IMR-90 (cell line): ENCODE results near the gene VWCE. TPM values are rescaled to one million over a fixed set of nuclear protein-coding genes. Genes with fewer than 3 reads are reported as not detected.

Source experiments
- ATAC-seq: fragments of 200-7000 bp; cut with Tn5 transposase; 2 replicates; pipeline ENCODE4 v1.9.1; 2020; ENCODE audit warnings: low read depth, mild to moderate bottlenecking, moderate library complexity
- BruUV-seq: library from RNA; stranded (reverse); fragments of 400-500 nt; replicated peaks from 2 replicates; lab custom pipeline; 2021; lab: Mats Ljungman, UMichigan
- CTCF ChIA-PET: fragments of 300-600 bp; formaldehyde crosslinking; extraction: SDS; loops from one replicate; lab custom pipeline; 2021; ENCODE audit warnings: antibody characterized with exemption; lab: Yijun Ruan, JAX
- POLR2A ChIA-PET: fragments of 300-600 bp; sonication (Branson Sonifier 250); formaldehyde crosslinking; loops from one replicate; lab custom pipeline; 2022; ENCODE audit warnings: antibody characterized with exemption; ENCODE audit not compliant: unreplicated experiment; lab: Charles Lee
- DNase-seq: peaks from one replicate; pipeline ENCODE4 v3.0.0; 2013
- H2AFZ ChIP-seq: replicated peaks from 2 replicates; pipeline ENCODE3; 2013; ENCODE audit warnings: low read length, mild to moderate bottlenecking; ENCODE audit not compliant: poor library complexity
- H2AK5ac ChIP-seq: 2 replicates; pipeline ENCODE4 v1.6.1; 2013; ENCODE audit warnings: low read depth, low read length, inconsistent platforms
- H2AK9ac ChIP-seq: replicated peaks from 2 replicates; pipeline ENCODE3; 2013; ENCODE audit warnings: mild to moderate bottlenecking, low read depth, low read length, moderate library complexity; ENCODE audit not compliant: poor library complexity
- H2BK120ac ChIP-seq: 2 replicates; pipeline ENCODE4 v1.6.1; 2013; ENCODE audit warnings: low read depth, low read length, inconsistent platforms
- H2BK15ac ChIP-seq: 3 replicates; pipeline ENCODE4 v1.6.1; 2013; ENCODE audit warnings: low read depth, low read length, inconsistent platforms
- H2BK20ac ChIP-seq: 2 replicates; pipeline ENCODE4 v1.6.1; 2013; ENCODE audit warnings: low read depth, mild to moderate bottlenecking, inconsistent platforms, low read length, moderate library complexity
- H2BK5ac ChIP-seq: 2 replicates; pipeline ENCODE4 v1.6.1; 2013; ENCODE audit warnings: mild to moderate bottlenecking, low read depth, low read length, inconsistent platforms; ENCODE audit not compliant: poor library complexity, severe bottlenecking
- H3K14ac ChIP-seq: replicated peaks from 2 replicates; pipeline ENCODE4 v1.6.1; 2013; ENCODE audit warnings: low read depth, low read length, inconsistent platforms
- H3K18ac ChIP-seq: 2 replicates; pipeline ENCODE4 v1.6.1; 2013; ENCODE audit warnings: low read depth, low read length, control low read depth
- H3K23ac ChIP-seq: 2 replicates; pipeline ENCODE4 v1.6.1; 2013; ENCODE audit warnings: low read depth, low read length, inconsistent platforms
- H3K27ac ChIP-seq: 2 replicates; pipeline ENCODE4 v1.5.1; 2013; ENCODE audit warnings: mild to moderate bottlenecking, control low read depth, low read length; ENCODE audit not compliant: insufficient read depth
- H3K27me3 ChIP-seq: 2 replicates; pipeline ENCODE4 v1.6.1; 2013; ENCODE audit warnings: low read length; ENCODE audit not compliant: control insufficient read depth, insufficient read depth
- H3K36me3 ChIP-seq: 2 replicates; pipeline ENCODE4 v1.6.1; 2013; ENCODE audit warnings: low read length, mixed read lengths; ENCODE audit not compliant: control insufficient read depth, insufficient read depth
- H3K4ac ChIP-seq: 2 replicates; pipeline ENCODE4 v1.6.1; 2013; ENCODE audit warnings: low read depth, low read length, inconsistent platforms
- H3K4me1 ChIP-seq: 2 replicates; pipeline ENCODE4 v1.6.1; 2013; ENCODE audit warnings: low read length, mixed read lengths; ENCODE audit not compliant: control insufficient read depth, insufficient read depth
- H3K4me2 ChIP-seq: 2 replicates; pipeline ENCODE4 v1.6.1; 2013; ENCODE audit warnings: low read depth, mild to moderate bottlenecking, control low read depth, low read length, moderate library complexity
- H3K4me3 ChIP-seq: 2 replicates; pipeline ENCODE4 v1.5.1; 2013; ENCODE audit warnings: low read depth, mild to moderate bottlenecking, control low read depth, low read length, moderate library complexity; ENCODE audit not compliant: insufficient read depth
- H3K56ac ChIP-seq: 2 replicates; pipeline ENCODE4 v1.6.1; 2013; ENCODE audit warnings: low read length, inconsistent platforms; ENCODE audit not compliant: insufficient read depth; ENCODE audit errors: extremely low read depth
- H3K79me1 ChIP-seq, 2 experiments: 2 replicates each; pipeline ENCODE4 v1.6.1; 2013; ENCODE audit warnings: low read length in 2 of 2, inconsistent platforms in 1 of 2, low read depth in 1 of 2
- H3K9ac ChIP-seq: 2 replicates; pipeline ENCODE4 v1.6.1; 2013; ENCODE audit warnings: low read depth, low read length, control low read depth
- H3K9me1 ChIP-seq: 2 replicates; pipeline ENCODE4 v1.6.1; 2013; ENCODE audit warnings: low read length, inconsistent platforms; ENCODE audit not compliant: insufficient read depth
- H3K9me3 ChIP-seq: 2 replicates; pipeline ENCODE4 v1.6.1; 2013; ENCODE audit warnings: low read length; ENCODE audit not compliant: control insufficient read depth, insufficient read depth
- H4K20me1 ChIP-seq: 2 replicates; pipeline ENCODE4 v1.6.1; 2013; ENCODE audit warnings: low read length, inconsistent platforms; ENCODE audit not compliant: insufficient read depth
- H4K5ac ChIP-seq: 2 replicates; pipeline ENCODE4 v1.6.1; 2013; ENCODE audit warnings: mild to moderate bottlenecking, low read depth, low read length, control low read depth
- H4K8ac ChIP-seq, 2 experiments: 2 replicates each; pipeline ENCODE4 v1.6.1; 2013; ENCODE audit warnings: low read depth in 2 of 2, low read length in 2 of 2, control low read depth in 1 of 2, inconsistent platforms in 1 of 2
- H4K91ac ChIP-seq: 2 replicates; pipeline ENCODE4 v1.6.1; 2013; ENCODE audit warnings: low read depth, low read length, inconsistent platforms; ENCODE audit not compliant: insufficient read depth
- BHLHE40 ChIP-seq: fragments of 150-350 bp; IDR thresholded peaks from 2 replicates; pipeline ENCODE4 v1.6.1; 2016; ENCODE audit warnings: mild to moderate bottlenecking, low read depth, low read length
- CEBPB ChIP-seq: IDR thresholded peaks from 2 replicates; pipeline ENCODE4 v1.6.1; 2012; ENCODE audit warnings: low read depth, low read length, improper control_type of control experiment
- CHD1 ChIP-seq: IDR thresholded peaks from 2 replicates; pipeline ENCODE4 v1.6.1; 2012; ENCODE audit warnings: low read depth, low read length, improper control_type of control experiment
- CTCF ChIP-seq: conservative IDR thresholded peaks from 2 replicates; pipeline ENCODE4 v1.5.1; 2012; ENCODE audit warnings: mild to moderate bottlenecking, low read depth, low read length, improper control_type of control experiment
- ELK1 ChIP-seq: fragments of 150-350 bp; IDR thresholded peaks from 2 replicates; pipeline ENCODE4 v1.6.1; 2016; ENCODE audit warnings: low read depth, mild to moderate bottlenecking, low read length, moderate library complexity, borderline replicate concordance
- FOS ChIP-seq: fragments of 150-350 bp; IDR thresholded peaks from 2 replicates; pipeline ENCODE4 v1.6.1; 2016; ENCODE audit warnings: low read depth, low read length
- MAFK ChIP-seq: IDR thresholded peaks from 2 replicates; pipeline ENCODE4 v1.6.1; 2012; ENCODE audit warnings: low read depth, low read length, improper control_type of control experiment
- MAZ ChIP-seq: IDR thresholded peaks from 2 replicates; pipeline ENCODE4 v1.6.1; 2012; ENCODE audit warnings: low read depth, mild to moderate bottlenecking, low read length, improper control_type of control experiment, moderate library complexity, borderline replicate concordance
- MXI1 ChIP-seq: IDR thresholded peaks from 2 replicates; pipeline ENCODE4 v1.6.1; 2012; ENCODE audit warnings: low read depth, mild to moderate bottlenecking, low read length, moderate library complexity, borderline replicate concordance
- NFE2L2 ChIP-seq: fragments of 150-350 bp; IDR thresholded peaks from 2 replicates; pipeline ENCODE4 v1.6.1; 2016; ENCODE audit warnings: low read depth, mild to moderate bottlenecking, low read length
- POLR2A ChIP-seq: IDR thresholded peaks from 2 replicates; pipeline ENCODE4 v1.6.1; 2012; ENCODE audit warnings: mild to moderate bottlenecking, low read depth, low read length
- RAD21 ChIP-seq: IDR thresholded peaks from 2 replicates; pipeline ENCODE4 v1.6.1; 2012; ENCODE audit warnings: low read length, improper control_type of control experiment
- RCOR1 ChIP-seq: IDR thresholded peaks from 2 replicates; pipeline ENCODE4 v1.6.1; 2012; ENCODE audit warnings: mild to moderate bottlenecking, low read length, improper control_type of control experiment; ENCODE audit not compliant: insufficient replicate concordance
- RFX5 ChIP-seq: IDR thresholded peaks from 2 replicates; pipeline ENCODE4 v1.8.0; 2012; ENCODE audit warnings: low read depth, mild to moderate bottlenecking, low read length, moderate library complexity
- SMC3 ChIP-seq: fragments of 150-350 bp; IDR thresholded peaks from 2 replicates; pipeline ENCODE4 v1.6.1; 2016; ENCODE audit warnings: low read depth, mild to moderate bottlenecking, antibody characterized with exemption, low read length, moderate library complexity
- WGBS, 2 experiments: methylation state at CpG; one replicate each; pipeline versions ENCODE4 v1.1.5 to v1.1.7; 2013; ENCODE audit warnings: missing lambda C conversion rate in 2 of 2; ENCODE audit not compliant: insufficient read length in 1 of 2; ENCODE audit errors: extremely low coverage in 2 of 2; 5-methylcytosine and 5-hydroxymethylcytosine counted together
- dilution Hi-C: fragments of 300-500 bp; cut with HindIII; formaldehyde crosslinking; loops from one replicate; pipeline ENCODE4 v1.14.3; 2018; ENCODE audit warnings: low sequenced_read_pairs; ENCODE audit not compliant: unreplicated experiment
- in situ Hi-C: fragments of 300-500 bp; cut with MboI; formaldehyde crosslinking; loops from 3 replicates; pipeline ENCODE4 v1.14.3; 2019; ENCODE audit warnings: low sequenced_read_pairs, inconsistent platforms, mixed read lengths
- intact Hi-C: fragments of 100-400 bp; cut with micrococcal nuclease; formaldehyde crosslinking; loops from 2 replicates; pipeline ENCODE4 v1.10.0; 2022
- polyA plus RNA-seq, 3 experiments: library from polyadenylated mRNA; depleted of rRNA; stranded (reverse); fragments of >200 nt; gene quantifications; 2 replicates each; pipeline ENCODE4 v1.2.3, GENCODE V29; 2012; ENCODE audit warnings: low replicate concordance in 1 of 3
- total RNA-seq: library from RNA; depleted of rRNA; stranded (reverse); fragments of >200 nt; gene quantifications from 2 replicates; pipeline ENCODE4 v1.2.3, GENCODE V29; 2012
- TF ChIP-seq, protein P1 (sequence below): fragments of 150-350 bp; IDR thresholded peaks from 2 replicates; pipeline ENCODE4 v1.6.1; 2017; ENCODE audit warnings: mild to moderate bottlenecking, antibody characterized with exemption, low read length, low read depth

Gene VWCE
- total and polyA plus RNA-seq, 2 of the 4 experiments (the other 2 are of a cell fraction) = under 0.01 to 1.1 TPM

DNA sequence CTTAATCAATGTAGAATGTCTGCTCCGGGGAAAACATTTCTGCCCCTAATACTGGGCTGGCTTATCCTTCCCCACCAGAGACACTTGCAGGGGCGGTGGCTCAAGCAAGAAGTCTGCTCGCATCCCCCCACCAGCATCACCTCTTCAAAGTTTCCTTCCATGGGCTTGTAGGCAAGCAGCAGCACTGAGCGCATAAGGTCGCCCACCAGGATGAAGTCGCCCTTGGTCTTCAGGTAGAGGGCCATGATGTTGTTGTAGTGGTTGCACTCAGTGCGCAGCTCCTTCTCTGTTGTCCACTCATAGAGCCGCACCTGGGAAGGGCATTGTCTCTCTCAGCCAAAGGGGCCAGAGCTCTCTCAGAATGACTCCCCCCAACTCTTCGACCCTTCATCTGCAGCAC is 8.6 kb upstream of the VWCE start:
- peaks cover 12% of the 10 kb centered on the region; the same call in 1 of the 2 replicates for H3K9me1 ChIP-seq
- no CpG with 5 or more reads among the region's 9 CpGs for WGBS, 2 experiments
- TF ChIP-seq CEBPB (no peak), RFX5 (no peak), CTCF (no peak), MAZ (no peak), MXI1 (no peak), ELK1 (no peak), CHD1 (no peak), RAD21 (no peak), NFE2L2 (no peak), BHLHE40 (no peak), MAFK (no peak), FOS (no peak), SMC3 (no peak), POLR2A (no peak), RCOR1 (no peak)
- TF ChIP-seq, protein P1, sequence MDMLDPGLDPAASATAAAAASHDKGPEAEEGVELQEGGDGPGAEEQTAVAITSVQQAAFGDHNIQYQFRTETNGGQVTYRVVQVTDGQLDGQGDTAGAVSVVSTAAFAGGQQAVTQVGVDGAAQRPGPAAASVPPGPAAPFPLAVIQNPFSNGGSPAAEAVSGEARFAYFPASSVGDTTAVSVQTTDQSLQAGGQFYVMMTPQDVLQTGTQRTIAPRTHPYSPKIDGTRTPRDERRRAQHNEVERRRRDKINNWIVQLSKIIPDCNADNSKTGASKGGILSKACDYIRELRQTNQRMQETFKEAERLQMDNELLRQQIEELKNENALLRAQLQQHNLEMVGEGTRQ = no peak
- in situ Hi-C loops (loop anchor here (25.0 kb wide), 1 partner anchor 1691 kb away; the partner anchor contains the start of gene OSBP), dilution Hi-C loops (no loop called here), intact Hi-C loops (no loop called here)
- H3K4me1 ChIP-seq = no peaks in the 10 kb centered on the region; the same call in 1 of the 2 replicates
- no peak overlapping the region for H2BK5ac ChIP-seq
- no peak overlapping the region for H4K8ac ChIP-seq
- ChIA-PET POLR2A (no interaction called here), CTCF (interaction anchor here (0.6 kb wide), 1 partner anchor 25 kb away, joined by 3 read pairs; no protein-coding TSS in a partner anchor)
- peaks cover 17 to 40% of the 10 kb centered on the region in 2 experiments for H3K79me1 ChIP-seq
- H4K91ac ChIP-seq = no peak overlapping the region
- H3K27me3 ChIP-seq = no peaks in the 10 kb centered on the region
- H3K4ac ChIP-seq = no peak overlapping the region
- H4K5ac ChIP-seq = no peak overlapping the region
- no peak overlapping the region for H2BK20ac ChIP-seq
- no peak overlapping the region for H3K23ac ChIP-seq
- BruUV-seq = no TSS peak
- H3K56ac ChIP-seq = no peak overlapping the region
- no peak overlapping the region for H3K27ac ChIP-seq
- H2BK15ac ChIP-seq = no peak overlapping the region
- no peak overlapping the region for H3K18ac ChIP-seq
- peaks cover 19% of the 10 kb centered on the region for H4K20me1 ChIP-seq
- H3K9me3 ChIP-seq = no peaks in the 10 kb centered on the region
- ATAC-seq (no peak), DNase-seq (no peak)
- no peak overlapping the region for H3K4me3 ChIP-seq
- H3K9ac ChIP-seq = no peak overlapping the region
- H2AK5ac ChIP-seq = no peak overlapping the region
- H3K4me2 ChIP-seq = no peak overlapping the region
- H3K36me3 ChIP-seq = peaks cover 80% of the 10 kb centered on the region
- no peak overlapping the region for H2BK120ac ChIP-seq
- no peak overlapping the region for H2AK9ac ChIP-seq
- H3K14ac ChIP-seq = no peak overlapping the region
- H2AFZ ChIP-seq = no peak overlapping the region
